SK-N-SH (cell line): ENCODE measurements around the gene S100A10. TPM values are rescaled to one million over a fixed set of nuclear protein-coding genes. Genes with fewer than 3 reads are reported as not detected.

Source experiments
- CTCF ChIA-PET: fragments of 300-600, 350-600 bp; formaldehyde crosslinking; extraction: SDS; loops from one replicate; lab custom pipeline; 2021; lab: Yijun Ruan, JAX
- POLR2A ChIA-PET: fragments of 350-600 bp; sonication (Branson Sonifier 250); formaldehyde crosslinking; extraction: SDS; loops from one replicate; lab custom pipeline; 2020; ENCODE audit warnings: antibody characterized with exemption, inconsistent platforms; lab: Yijun Ruan, JAX
- DNase-seq: peaks from one replicate; pipeline ENCODE4 v3.0.0; 2012
- H2AFZ ChIP-seq: fragments of 200-600 bp; sonication (generic); 2 replicates; pipeline ENCODE4 v1.8.1; 2016; ENCODE audit warnings: antibody characterized with exemption, mild to moderate bottlenecking, low read depth
- H3F3A ChIP-seq: fragments of 200-600 bp; sonication (generic); replicated peaks from 2 replicates; pipeline ENCODE3; 2016; ENCODE audit warnings: antibody characterized with exemption, mild to moderate bottlenecking; ENCODE audit not compliant: insufficient read depth
- H3K27ac ChIP-seq, 2 experiments: fragments of 200-500 bp in 1 of 2; fragments of 200-600 bp in 1 of 2; sonication (Bioruptor generic) in 1 of 2; sonication (generic), shearing (Covaris generic) in 1 of 2; 2 replicates each; pipeline versions ENCODE4 v1.5.1 to v1.6.1; 2014 to 2016; ENCODE audit warnings: low read depth in 2 of 2, inconsistent platforms in 1 of 2, low read length in 1 of 2, mild to moderate bottlenecking in 1 of 2, mixed read lengths in 1 of 2
- H3K27me3 ChIP-seq: fragments of 200-600 bp; sonication (generic), shearing (Covaris generic); 2 replicates; pipeline ENCODE4 v1.6.1; 2016; ENCODE audit warnings: mixed run types; ENCODE audit not compliant: insufficient read depth
- H3K36me3 ChIP-seq, 2 experiments: fragments of 200-500 bp in 1 of 2; fragments of 200-600 bp in 1 of 2; sonication (Bioruptor generic) in 1 of 2; sonication (generic) in 1 of 2; replicated peaks in 1 of 2; 2 replicates each; pipeline versions ENCODE3 to v1.5.1; 2014 to 2016; ENCODE audit warnings: low read length in 1 of 2, mild to moderate bottlenecking in 1 of 2; ENCODE audit not compliant: insufficient read depth in 2 of 2, control insufficient read depth in 1 of 2
- H3K4me1 ChIP-seq, 2 experiments: fragments of 200-500 bp in 1 of 2; fragments of 200-600 bp in 1 of 2; sonication (Bioruptor generic) in 1 of 2; sonication (generic), shearing (Covaris generic) in 1 of 2; 2 replicates each; pipeline versions ENCODE4 v1.5.1 to v1.6.1; 2014 to 2016; ENCODE audit warnings: low read depth in 1 of 2, low read length in 1 of 2, mixed run types in 1 of 2; ENCODE audit not compliant: insufficient read depth in 2 of 2, control insufficient read depth in 1 of 2
- H3K4me2 ChIP-seq: fragments of 200-600 bp; sonication (generic), shearing (Covaris generic); 2 replicates; pipeline ENCODE4 v1.6.1; 2017; ENCODE audit warnings: mixed run types
- H3K4me3 ChIP-seq, 2 experiments: fragments of 200-500 bp in 1 of 2; fragments of 200-600 bp in 1 of 2; sonication (Bioruptor generic) in 1 of 2; sonication (generic), shearing (Covaris generic) in 1 of 2; 2 replicates each; pipeline versions ENCODE4 v1.5.1 to v1.8.1; 2014 to 2016; ENCODE audit warnings: low read depth in 2 of 2, inconsistent platforms in 1 of 2, low read length in 1 of 2, mild to moderate bottlenecking in 1 of 2, mixed read lengths in 1 of 2, moderate library complexity in 1 of 2
- H3K79me2 ChIP-seq: fragments of 200-600 bp; sonication (generic); 2 replicates; pipeline ENCODE4 v1.8.1; 2017; ENCODE audit warnings: mild to moderate bottlenecking; ENCODE audit not compliant: insufficient read depth
- H3K9ac ChIP-seq: fragments of 200-600 bp; sonication (generic); 2 replicates; pipeline ENCODE4 v1.6.1; 2017; ENCODE audit warnings: mixed run types
- H3K9me2 ChIP-seq: fragments of 200-600 bp; sonication (generic); 2 replicates; pipeline ENCODE4 v1.6.1; 2017; ENCODE audit warnings: mixed run types
- H3K9me3 ChIP-seq: fragments of 200-600 bp; sonication (generic); 2 replicates; pipeline ENCODE4 v1.6.1; 2017; ENCODE audit warnings: mixed run types, mild to moderate bottlenecking, moderate library complexity
- H4K20me1 ChIP-seq: fragments of 200-600 bp; sonication (generic); 2 replicates; pipeline ENCODE4 v1.6.1; 2017; ENCODE audit warnings: mild to moderate bottlenecking, mixed run types; ENCODE audit not compliant: insufficient read depth
- CHD2 ChIP-seq: fragments of 150-350 bp; IDR thresholded peaks from 2 replicates; pipeline ENCODE4 v1.6.1; 2018; ENCODE audit warnings: low read length; ENCODE audit not compliant: partially characterized antibody
- ELF1 ChIP-seq: IDR thresholded peaks from 2 replicates; pipeline ENCODE4 v1.4.0; 2012
- EP300 ChIP-seq, 2 experiments: IDR thresholded peaks; 2 replicates each; pipeline versions ENCODE4 v1.4.0 to v1.6.1; 2012; ENCODE audit warnings: borderline replicate concordance in 1 of 2, low read depth in 1 of 2, low read length in 1 of 2
- EZH2phosphoT487 ChIP-seq: fragments of 200-600 bp; sonication (generic); IDR thresholded peaks from 2 replicates; pipeline ENCODE4 v1.6.1; 2017; ENCODE audit warnings: low read depth, mixed run types, mild to moderate bottlenecking, antibody characterized with exemption, moderate library complexity, borderline replicate concordance
- FOSL2 ChIP-seq: IDR thresholded peaks from 2 replicates; pipeline ENCODE4 v1.4.0; 2012; ENCODE audit warnings: low read depth, mild to moderate bottlenecking, moderate library complexity, borderline replicate concordance
- FOXM1 ChIP-seq: IDR thresholded peaks from 2 replicates; pipeline ENCODE4 v1.4.0; 2012; ENCODE audit warnings: low read depth, mild to moderate bottlenecking
- GABPA ChIP-seq: IDR thresholded peaks from 2 replicates; pipeline ENCODE4 v1.4.0; 2012; ENCODE audit warnings: low read depth, mild to moderate bottlenecking
- GATA2 ChIP-seq: sonication (generic); formaldehyde crosslinking; IDR thresholded peaks from 2 replicates; pipeline ENCODE4 v1.5.0; 2020; ENCODE audit warnings: mild to moderate bottlenecking, missing genetic modification reagents
- JUND ChIP-seq: IDR thresholded peaks from 2 replicates; pipeline ENCODE4 v1.4.0; 2012
- MEF2A ChIP-seq: IDR thresholded peaks from 2 replicates; pipeline ENCODE4 v1.4.0; 2012; ENCODE audit warnings: low read depth, borderline replicate concordance
- MXI1 ChIP-seq: IDR thresholded peaks from 2 replicates; pipeline ENCODE4 v1.6.1; 2012; ENCODE audit warnings: mild to moderate bottlenecking, low read depth, low read length, improper control_type of control experiment
- NFIC ChIP-seq: IDR thresholded peaks from 2 replicates; pipeline ENCODE4 v1.4.0; 2012; ENCODE audit warnings: borderline replicate concordance
- PBX3 ChIP-seq: IDR thresholded peaks from 2 replicates; pipeline ENCODE4; 2012
- POLR2AphosphoS5 ChIP-seq: IDR thresholded peaks from 2 replicates; pipeline ENCODE4 v1.6.1; 2012; ENCODE audit warnings: low read depth, low read length
- RAD21 ChIP-seq: IDR thresholded peaks from 2 replicates; pipeline ENCODE4 v1.6.1; 2012; ENCODE audit warnings: mild to moderate bottlenecking, low read length
- RCOR1 ChIP-seq: fragments of 150-350 bp; IDR thresholded peaks from 2 replicates; pipeline ENCODE4 v1.6.1; 2017; ENCODE audit warnings: antibody characterized with exemption, low read length
- REST ChIP-seq: IDR thresholded peaks from 2 replicates; pipeline ENCODE4 v1.6.1; 2012; ENCODE audit warnings: mild to moderate bottlenecking, low read depth, low read length, moderate library complexity
- SIN3A ChIP-seq: IDR thresholded peaks from 2 replicates; pipeline ENCODE4 v1.6.1; 2012; ENCODE audit warnings: low read depth, mild to moderate bottlenecking, low read length, moderate library complexity, borderline replicate concordance
- SMC3 ChIP-seq: IDR thresholded peaks from 2 replicates; pipeline ENCODE4 v1.6.1; 2012; ENCODE audit warnings: low read depth, low read length, improper control_type of control experiment
- TAF1 ChIP-seq: IDR thresholded peaks from 2 replicates; pipeline ENCODE4 v1.6.1; 2012; ENCODE audit warnings: low read depth, mild to moderate bottlenecking, low read length, moderate library complexity, borderline replicate concordance
- TCF12 ChIP-seq: IDR thresholded peaks from 2 replicates; pipeline ENCODE4 v1.4.0; 2012
- USF2 ChIP-seq: fragments of 150-350 bp; IDR thresholded peaks from 2 replicates; pipeline ENCODE4 v1.6.1; 2017; ENCODE audit warnings: antibody characterized with exemption, low read length, low read depth, borderline replicate concordance
- ZBTB33 ChIP-seq: IDR thresholded peaks from 2 replicates; pipeline ENCODE4 v1.4.0; 2012; ENCODE audit warnings: low read depth, borderline replicate concordance
- WGBS: methylation state at CpG from one replicate; pipeline ENCODE4 v1.1.6; 2017; ENCODE audit warnings: low lambda C conversion rate; 5-methylcytosine and 5-hydroxymethylcytosine counted together
- polyA plus RNA-seq, 3 experiments: library from polyadenylated mRNA; depleted of rRNA; stranded (reverse); fragments of >200 nt; gene quantifications; 2 replicates each; pipeline ENCODE4 v1.2.3, GENCODE V29; 2012

Gene S100A10
- polyA plus RNA-seq, 1 of the 3 experiments (the other 2 are of a cell fraction), result 161 TPM

DNA sequence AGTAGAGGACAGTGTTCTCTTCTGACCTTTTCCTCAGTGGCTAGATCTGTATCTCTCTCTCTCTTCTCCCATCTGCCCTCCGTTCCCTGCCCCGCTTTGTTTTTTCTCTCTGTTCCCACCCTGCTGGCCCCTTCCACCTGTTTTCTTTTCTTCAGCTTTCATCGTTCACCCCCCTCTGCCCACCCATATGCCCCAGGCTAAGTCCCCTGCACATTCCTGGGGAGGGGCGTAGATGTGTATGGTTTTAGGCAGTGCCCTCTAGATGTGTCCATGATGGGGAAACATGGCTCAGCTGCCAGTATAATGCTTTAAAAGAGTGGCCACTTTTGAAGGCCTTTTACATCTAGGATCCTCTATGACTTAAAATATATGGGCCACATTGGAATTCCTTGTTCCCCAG lies 29.6 kb upstream of the S100A10 start:
- ChIA-PET POLR2A (no interaction called here), CTCF (interaction anchor here (1.7 kb wide), 1 partner anchor 12 kb away, joined by 6 read pairs; no protein-coding TSS in a partner anchor)
- Histone ChIP-seq H3K4me3 (no peak overlapping the region), H3K36me3 (no peaks in the 10 kb centered on the region), H3K9ac (no peak overlapping the region), H3K9me3 (no peaks in the 10 kb centered on the region), H3F3A (peaks cover 6% of the 10 kb centered on the region), H3K4me2 (no peak overlapping the region), H2AFZ (no peak overlapping the region), H3K27me3 (peaks cover 50% of the 10 kb centered on the region; the same call in 1 of the 2 replicates), H3K9me2 (no peaks in the 10 kb centered on the region), H3K27ac (no peak overlapping the region), H4K20me1 (no peaks in the 10 kb centered on the region), H3K4me1 (no peaks in the 10 kb centered on the region), H3K79me2 (no peaks in the 10 kb centered on the region)
- WGBS, result 26% methylated on average over 4 of the region's 4 CpGs
- TF ChIP-seq NFIC (no peak), GABPA (no peak), GATA2 (CRISPR knock-in tag) (no peak), ZBTB33 (no peak), FOSL2 (no peak), USF2 (no peak), TAF1 (no peak), PBX3 (no peak), SIN3A (no peak), RAD21 (no peak), MXI1 (no peak), POLR2AphosphoS5 (no peak), RCOR1 (no peak), TCF12 (no peak), JUND (no peak), SMC3 (no peak)
- DNase-seq, result no peak

GRCh38 chr1:152022474-152022873 lies 28.8 kb upstream of the S100A10 start:
- Histone ChIP-seq H3K9me3 (no peaks in the 10 kb centered on the region), H3K79me2 (no peaks in the 10 kb centered on the region), H3K27me3 (peaks cover 53% of the 10 kb centered on the region; the same call in 1 of the 2 replicates), H3K4me2 (no peak overlapping the region), H3K9me2 (no peaks in the 10 kb centered on the region), H4K20me1 (no peaks in the 10 kb centered on the region), H3K9ac (no peak overlapping the region), H3K27ac (no peak overlapping the region), H3K4me1 (no peaks in the 10 kb centered on the region), H3F3A (peaks cover 6% of the 10 kb centered on the region), H3K4me3 (no peak overlapping the region), H2AFZ (no peak overlapping the region), H3K36me3 (no peaks in the 10 kb centered on the region)
- CTCF ChIA-PET, result interaction anchor here (1.7 kb wide), 1 partner anchor 12 kb away, joined by 6 read pairs; no protein-coding TSS in a partner anchor
- no peak for DNase-seq
- WGBS, result 9% methylated on average over 3 of the region's 3 CpGs
- POLR2A ChIA-PET, result no interaction called here
- TF ChIP-seq ELF1 (no peak), EP300 (IDR thresholded peaks at IDR 0.05; ENCODE audit: borderline replicate concordance in 1 of 2, low read depth in 1 of 2, low read length in 1 of 2) (no peak), EZH2phosphoT487 (no peak), FOSL2 (no peak), SMC3 (no peak), REST (no peak), MEF2A (no peak), FOXM1 (no peak), TCF12 (no peak), RAD21 (no peak), RCOR1 (no peak), CHD2 (no peak)
